Muscle of arm (tissue), 12 donors: Measurements from ENCODE around the gene CCDC74B. TPM values are rescaled to one million over a fixed set of nuclear protein-coding genes. Genes with fewer than 3 reads are reported as not detected.
"Not testable (repeated sequence)": the region's sequence is repeated elsewhere in the genome, so short reads cannot be mapped to it uniquely, and the experiment has no call there.

ENCODE experiments used
- DNase-seq: peaks from one replicate; pipeline ENCODE4 v3.0.0-alpha.2; 2013
- polyA plus RNA-seq, 12 donors: library from polyadenylated mRNA; unstranded; fragments of 120-200 nt; gene quantifications; one replicate each; pipeline ENCODE4 v1.2.1, GENCODE V29; 2013; ENCODE audit not compliant: insufficient read length in 12 of 12

Gene CCDC74B
- polyA plus RNA-seq, 12 donors, result 0.45 to 5.2 (median 1.2) TPM; not detected in 2

DNA sequence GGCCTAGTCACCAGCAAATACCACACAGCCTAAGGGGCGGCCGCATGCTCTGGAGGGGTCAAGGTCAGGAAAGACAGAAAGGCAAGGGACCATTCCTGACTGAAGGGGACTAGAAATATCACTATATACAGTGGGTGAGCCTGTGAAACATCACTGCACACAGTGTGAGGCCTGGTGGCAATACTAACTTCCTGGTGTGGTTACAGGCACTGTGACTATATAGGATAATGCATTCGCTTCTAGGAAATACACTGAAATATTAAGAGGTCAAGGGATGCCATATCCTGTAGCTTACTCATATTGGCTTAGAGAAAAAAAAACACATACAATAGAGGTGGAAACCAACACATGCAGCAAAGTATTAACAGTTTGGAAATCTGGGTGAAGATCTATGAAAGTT is 24.3 kb upstream of the CCDC74B start:
- DNase-seq, result not testable (repeated sequence)

DNA sequence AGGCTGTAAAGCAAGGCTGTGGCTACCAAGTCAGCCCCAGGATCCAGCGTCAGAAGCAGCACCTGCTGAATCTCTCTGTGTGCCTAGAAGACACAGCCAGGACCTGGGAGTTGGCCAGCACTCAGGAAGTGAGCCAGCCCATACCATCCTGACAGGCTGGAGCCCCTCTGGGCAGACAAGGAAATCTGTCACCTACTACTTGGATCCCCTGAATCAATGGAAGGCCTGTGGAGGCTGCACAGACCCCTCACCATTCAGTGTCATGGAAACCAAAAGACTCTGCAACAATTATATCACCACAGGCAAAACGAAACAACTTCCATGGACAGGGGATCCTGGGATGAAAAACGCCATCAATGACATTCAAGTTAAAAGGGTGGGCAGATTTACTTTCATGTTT is 21.7 kb upstream of the CCDC74B start:
- not testable (repeated sequence) for DNase-seq

DNA sequence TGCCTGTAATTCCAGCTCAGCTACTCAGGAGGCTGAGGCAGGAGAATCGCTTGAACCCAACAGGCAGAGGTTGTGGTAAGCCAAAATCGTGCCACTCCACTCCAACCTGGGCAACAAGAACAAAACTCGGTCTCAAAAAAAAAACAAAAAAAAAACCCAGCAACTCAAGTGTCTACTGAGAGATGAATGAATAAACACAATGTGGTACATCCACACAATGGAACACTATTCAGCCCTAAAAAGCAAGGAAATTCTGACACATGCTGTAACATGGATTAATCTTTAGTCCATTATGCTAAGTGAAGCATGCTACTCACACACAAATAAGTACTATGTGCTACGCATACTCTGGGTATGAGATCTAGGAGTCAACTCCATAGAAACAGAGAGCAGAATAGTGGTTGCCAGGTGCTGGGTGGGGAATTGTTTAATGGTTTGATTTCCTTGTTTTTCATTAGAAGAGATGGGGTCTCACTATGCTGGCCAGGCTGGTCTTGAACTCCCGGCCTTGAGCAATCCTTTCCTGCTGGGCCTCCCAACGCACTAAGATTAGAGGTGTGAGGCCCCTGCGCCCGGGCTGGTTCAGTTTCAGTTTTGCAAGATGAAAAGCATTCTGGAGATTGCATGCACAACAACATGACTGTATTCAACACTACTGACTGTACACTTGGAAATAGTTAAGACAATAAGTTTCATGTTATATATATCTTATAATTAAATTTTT is 20.5 kb upstream of the CCDC74B start:
- no peak for DNase-seq

DNA sequence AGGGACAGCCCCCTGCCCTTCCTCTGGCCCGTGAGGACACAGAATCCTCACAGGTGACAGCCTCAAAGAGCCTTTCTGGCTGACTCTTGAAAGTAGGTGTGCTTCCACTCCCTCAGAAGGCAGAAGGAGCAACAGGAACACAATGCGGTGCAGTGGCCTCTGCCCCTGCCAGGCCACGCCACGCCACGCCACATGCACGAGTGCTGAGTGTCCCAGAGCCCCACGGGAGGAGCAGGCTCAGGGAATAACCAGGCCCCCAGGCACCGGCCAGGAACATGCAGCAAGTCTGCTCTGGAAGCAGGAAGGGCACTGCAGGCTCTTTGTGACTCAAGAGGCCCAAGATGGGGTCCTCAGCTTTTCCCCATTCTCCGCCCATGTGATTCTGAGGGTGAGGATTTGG is 18.1 kb upstream of the CCDC74B start:
- no peak for DNase-seq

DNA sequence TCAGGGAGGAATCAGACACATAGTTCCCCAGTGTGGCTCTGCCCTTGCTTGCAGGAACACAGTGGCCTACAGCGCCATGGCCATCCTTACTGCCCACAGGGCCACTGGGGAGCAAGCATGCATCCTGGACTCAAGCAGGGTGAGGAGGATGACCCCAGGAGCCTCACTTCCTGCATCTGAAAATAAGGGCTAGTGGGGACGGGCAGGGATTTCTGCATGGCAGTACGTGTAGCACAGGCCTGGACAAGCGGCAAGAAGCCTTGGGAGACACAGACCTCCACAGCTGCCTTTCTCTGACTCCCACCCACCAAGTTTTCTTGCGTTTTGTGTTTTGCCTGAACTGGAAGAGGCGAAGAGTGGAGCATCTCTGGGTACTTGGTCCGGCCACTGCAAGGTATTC is 17.6 kb upstream of the CCDC74B start:
- not testable (repeated sequence) for DNase-seq

DNA sequence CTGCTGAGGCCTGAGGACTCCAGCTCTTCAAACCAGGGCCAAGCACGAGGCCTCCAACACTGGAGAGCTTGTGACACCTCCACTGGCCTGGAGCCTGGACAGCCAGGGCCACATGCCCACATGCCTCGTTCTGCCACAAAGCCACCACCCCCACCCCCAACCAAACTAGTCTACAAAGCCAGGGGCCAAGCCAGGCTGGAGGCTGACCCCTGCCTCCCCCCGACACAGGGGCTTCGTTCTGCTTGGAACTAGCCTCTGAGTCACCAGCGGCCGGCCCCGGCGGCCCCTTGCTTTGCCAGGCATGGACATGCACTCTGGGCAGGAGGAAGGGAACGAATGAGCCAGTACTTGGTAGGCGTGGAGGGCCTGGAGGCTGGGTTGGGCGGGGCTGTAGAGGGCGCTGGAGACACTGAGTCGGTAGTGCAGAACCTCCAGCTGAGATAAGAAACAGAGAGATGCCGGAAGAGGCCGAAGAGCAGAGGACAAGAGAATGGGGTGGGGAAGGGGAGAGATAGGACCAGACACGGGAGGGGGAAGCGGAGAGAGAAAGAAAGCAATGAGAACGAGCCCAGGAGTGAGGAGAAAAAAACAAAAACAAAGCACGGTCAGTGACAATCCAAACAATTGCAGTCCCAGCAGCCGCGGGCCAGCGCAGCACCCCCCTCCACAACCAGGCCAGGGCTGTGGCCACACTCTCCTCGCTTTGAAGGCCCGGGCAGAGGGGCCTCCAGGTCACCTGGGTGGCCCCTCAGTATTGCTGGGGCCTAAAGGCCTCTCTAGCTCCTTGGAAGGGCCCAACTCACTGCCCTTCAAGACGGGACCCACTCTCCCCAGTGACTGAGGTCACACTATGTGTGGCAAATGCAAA is 16.2 kb upstream of the CCDC74B start:
- not testable (repeated sequence) for DNase-seq

DNA sequence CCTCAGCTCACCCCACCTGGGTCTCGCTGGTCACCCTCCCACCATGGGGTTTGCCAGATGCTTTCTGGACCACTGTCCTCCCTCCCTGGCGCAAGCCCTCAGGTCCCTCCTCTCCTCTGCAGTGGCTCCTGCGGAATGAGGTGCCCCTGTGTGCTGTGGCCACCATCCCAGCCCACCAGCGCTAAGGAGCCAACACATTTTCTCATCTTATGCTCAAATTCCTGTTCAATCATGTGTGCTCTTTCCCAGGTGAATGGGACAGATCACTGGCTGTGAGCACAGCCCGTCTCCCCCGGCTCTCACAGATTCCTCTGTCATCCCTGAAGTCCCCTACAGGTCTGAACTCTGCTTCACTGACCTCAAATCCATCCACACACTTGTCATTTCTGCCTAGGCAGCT is 15.2 kb upstream of the CCDC74B start:
- DNase-seq, result no peak

DNA sequence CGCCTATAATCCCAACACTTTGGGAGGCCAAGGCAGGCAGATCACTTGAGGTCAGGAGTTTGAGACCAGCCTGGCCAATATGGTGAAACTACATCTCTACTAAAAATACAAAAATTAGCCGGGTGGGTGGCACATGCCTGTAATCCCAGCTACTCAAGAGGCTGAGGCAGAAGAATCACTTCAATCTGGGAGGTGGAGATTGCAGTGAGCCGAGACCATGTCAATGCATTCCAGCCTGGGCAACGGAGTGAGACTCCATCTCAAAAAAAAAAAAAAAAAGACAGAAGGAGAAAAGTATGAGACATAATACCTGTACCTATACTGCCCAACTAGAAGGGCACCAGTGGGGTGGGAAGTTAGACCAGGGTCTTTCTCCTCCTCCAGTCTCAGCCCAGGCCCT is 14.5 kb upstream of the CCDC74B start:
- DNase-seq, result not testable (repeated sequence)

DNA sequence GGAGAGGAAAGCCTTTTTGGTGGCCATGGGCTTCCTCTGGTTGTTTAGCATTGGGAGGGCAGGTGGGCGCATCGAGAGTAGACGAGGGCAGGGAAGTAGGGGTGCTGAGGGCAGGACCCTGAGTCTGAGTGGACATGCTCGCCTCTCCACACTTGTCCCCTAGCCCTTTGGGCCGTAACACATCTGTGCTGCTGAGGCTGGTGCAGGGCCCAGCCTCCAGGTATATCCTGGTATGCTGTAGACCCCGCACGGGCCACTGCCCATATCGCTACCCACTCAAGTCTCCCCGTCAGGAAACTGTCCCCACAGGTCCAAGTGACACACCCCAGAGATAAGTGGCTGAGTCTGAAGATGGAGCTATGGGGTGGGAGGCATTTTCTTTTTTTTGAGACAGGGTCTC is 13.7 kb upstream of the CCDC74B start:
- no peak for DNase-seq

DNA sequence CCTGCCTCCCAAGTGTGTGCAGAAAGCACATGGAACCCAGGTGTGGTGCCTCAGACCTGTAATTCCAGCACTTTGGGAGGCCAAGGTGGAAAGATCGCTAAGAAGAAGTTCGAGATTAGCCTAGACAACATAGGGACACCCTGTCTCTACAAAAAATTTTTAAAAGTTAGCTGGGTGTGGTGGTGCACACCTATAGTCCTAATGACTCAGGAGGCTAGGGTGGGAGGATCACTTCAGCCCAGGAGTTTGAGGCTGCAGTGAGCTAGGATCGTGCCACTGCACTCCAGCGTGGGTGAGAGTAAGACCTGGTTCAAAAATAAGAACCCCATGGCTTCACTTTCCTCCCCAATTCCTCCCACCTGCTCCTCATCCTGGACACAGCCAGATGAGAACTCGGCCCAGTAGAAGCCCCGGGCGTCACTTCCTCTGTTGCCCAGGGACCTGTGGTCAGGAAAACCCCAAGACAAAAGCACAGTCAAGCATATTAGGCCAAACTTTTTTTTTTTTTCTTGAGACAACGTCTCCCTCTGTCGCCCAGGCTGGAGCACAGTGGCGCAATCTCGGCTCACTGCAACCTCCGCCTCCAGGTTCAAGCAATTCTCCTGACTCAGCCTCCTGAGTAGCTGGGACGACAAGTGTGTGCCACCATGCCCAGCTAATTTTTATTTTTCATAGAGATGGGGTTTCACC is 13.1 kb upstream of the CCDC74B start:
- DNase-seq, result not testable (repeated sequence)

DNA sequence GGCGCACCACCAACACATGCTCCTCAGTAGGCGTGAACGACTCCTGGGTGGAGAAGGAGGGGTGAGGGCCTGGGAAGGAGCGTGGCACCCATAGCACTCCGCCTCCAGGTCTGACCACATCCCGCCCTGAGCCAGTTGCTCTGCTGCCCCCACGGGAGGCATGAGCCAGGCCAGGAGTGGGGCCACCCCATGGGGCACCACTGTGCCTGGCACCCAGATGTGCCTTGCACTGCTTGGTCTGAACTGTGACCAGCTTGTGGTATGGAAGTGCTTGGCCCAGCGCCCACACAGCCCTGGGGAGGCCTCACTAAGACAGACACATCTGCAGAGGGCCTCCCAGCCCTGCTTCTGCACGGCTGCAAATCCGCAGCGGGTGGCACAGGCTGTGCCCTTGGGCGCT is 12.4 kb upstream of the CCDC74B start:
- not testable (repeated sequence) for DNase-seq

DNA sequence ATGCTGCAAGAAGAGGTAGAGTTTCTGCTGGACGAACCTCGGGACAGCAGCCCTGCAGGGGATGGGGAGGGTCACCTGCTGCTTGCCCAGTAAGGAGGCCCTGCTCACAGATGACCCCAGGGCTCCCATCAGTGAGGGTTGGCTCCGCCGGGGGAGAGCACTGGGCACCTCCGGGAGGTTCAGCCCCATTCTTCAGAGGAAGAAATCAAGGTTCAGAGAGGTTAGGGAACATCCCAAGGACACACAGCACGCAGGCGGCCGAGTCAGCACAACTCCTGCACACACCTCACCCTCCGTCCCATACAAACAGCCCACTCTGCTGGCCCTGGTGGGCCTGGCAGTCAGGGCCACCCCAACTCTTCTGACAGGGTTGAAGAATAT is 11.7 kb upstream of the CCDC74B start:
- DNase-seq, result no peak

DNA sequence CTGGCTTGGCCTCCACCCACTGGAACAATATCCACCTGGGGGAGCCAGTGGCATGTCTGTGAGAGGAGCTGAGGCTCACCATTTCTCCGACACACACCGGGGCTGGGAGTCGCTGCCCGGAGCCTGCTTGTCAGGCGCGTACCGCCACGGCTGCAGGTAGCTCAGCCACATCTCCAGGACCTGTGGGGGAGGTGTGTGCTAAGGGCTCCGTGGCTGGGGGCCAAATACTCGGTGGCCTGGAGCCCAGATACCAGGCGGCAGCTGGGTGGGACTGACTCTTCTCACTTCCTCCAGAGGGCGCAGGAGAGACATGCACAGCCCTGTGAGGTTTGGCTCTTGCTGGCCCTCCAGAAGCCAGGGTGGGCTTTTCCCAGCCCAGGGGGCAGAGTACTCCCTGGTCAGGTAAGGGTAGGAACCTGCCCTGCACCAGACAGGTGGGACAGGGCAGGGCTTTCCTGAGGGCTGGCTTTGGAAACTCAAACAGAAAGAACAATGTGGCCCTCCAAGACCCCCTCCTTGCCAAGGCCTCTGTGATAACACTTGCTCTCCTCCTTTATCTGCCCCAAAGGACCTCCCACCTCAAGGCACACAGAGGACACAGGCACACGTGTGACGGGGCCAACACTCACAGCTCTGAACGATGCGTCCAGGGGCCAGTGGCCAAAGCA is 11.2 kb upstream of the CCDC74B start:
- not testable (repeated sequence) for DNase-seq

DNA sequence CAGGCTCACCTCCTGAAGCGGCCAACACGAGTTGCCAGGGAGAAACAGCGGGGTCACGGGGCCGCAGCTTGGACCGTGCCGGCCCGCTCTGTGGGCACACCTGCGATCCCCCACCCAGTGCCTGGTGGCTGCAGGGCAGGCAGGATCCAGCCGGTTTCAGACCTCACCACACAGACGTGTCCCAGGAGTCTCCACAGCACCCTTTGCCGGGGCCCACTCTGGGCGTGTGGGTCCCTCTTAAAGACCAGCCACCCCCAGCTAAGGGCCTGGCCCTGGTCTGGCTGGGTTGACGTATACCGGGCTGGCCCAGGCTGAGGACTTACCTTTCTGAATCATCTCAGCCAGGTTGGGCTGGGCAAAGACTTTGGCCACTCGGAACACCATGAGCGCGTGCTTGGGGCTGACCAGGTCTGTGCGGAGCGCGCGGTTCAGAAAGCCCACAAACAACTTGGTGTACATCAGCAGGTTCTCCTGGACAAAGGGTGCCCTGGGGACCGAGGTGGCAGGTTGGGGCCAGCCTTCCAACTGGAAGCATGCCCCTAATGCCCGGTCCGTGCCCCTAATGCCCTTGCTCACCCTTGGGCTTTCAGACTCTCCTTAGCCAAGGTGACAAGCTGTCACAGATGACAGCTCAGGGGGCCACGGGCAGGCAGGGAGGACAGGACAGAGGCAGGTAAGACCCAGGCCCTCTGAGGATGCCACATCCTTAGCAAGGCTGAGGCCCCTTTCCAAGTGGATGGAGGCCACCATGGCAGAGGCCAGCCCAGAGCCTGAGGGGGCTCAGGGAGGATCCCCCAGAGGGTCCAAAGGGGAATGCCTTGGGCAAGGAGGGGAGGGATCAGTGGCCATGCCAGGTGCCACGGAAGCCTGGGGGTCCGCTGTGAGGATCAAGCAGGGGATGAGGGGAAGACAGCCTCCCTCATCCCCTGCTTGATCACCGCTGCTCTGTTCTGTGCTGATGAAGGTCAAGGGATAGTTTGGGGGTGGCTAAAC is 10.2 kb upstream of the CCDC74B start:
- no peak for DNase-seq

DNA sequence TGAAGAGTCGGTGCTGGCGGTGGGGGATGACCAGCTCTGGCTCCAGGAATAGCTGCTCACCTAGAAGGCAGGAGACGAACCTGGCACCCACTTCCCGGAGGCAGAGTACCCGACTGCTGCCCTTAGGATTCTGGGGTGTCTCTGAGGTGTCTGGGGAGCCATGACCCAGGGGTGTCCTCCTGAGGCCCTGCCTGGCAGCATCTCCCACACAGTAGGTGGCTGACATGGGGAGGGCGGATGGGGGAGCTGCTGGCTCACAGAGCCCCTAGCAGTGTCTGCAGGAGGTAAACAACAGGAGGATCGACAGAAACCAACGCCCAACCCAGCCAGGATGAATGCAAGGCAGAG is 9.5 kb upstream of the CCDC74B start:
- DNase-seq, result not testable (repeated sequence)

DNA sequence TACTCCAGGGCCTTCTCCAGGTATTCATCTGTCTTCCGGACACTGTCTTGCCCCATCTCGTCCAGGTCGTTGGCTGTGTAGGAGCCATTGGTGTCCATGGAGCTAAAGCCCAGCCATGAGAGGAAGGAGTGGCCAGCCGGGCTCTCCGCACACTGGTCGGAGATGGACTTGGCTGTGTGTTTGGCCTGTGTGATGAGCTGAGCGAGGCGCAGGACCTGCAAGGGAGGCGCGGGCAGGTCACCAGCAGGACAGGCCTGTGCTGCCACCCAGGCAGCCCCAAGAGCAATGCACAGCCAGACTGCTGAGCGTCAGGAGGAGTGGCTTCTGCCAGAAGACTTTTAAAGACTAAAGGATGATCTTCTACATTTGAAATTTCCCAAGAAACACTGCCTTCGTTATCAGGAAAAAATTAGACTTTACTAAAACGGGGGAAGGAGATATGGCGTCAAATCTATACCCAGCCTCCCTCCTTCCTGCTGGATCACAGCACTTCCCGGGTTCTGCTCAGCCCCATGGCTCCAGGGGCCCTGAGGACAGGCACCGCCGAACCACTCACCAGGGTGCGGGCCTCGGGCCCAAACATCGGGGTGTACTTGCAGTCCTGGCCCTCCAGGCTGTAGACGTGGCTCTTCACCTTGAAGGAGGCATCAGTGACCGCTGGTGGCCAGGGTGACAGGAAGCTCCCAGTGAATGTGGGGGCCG is 9.0 kb upstream of the CCDC74B start:
- not testable (repeated sequence) for DNase-seq

DNA sequence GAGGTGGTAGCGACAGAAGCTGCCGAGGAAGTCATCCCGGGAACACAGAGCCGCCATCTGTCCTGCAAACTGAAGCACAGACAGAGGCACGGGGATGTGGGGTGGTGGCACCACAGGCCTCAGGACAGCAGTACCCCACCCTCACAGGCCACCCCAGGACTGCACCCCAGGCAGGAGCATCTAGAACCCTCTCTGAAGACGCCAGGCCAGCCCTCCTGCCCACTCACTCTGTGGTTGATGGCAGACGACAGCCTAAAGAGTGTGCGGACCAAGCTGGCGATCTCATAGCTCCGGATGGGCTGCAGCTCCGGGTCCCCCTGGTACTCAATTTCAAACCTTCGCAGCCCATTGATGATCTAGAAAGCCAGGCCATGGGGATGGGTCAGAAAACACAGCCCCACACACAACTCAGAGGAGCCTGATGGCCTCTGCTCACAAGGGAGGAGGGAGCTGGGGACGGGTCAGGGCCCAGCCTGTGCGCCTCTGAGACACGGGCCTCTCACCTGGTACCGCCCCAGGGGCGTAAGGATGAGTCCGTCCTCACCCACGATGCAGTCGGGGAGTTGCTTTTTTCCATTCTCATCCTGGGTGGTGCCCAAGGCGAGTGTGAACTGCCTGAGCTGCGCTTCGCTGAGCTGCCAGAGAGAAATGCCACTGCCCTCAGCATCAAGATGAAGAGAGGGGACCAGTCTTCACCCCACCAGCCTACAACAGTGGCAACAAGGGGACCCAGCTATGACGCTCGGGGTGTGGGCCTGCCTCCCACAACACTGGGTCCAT is 8.1 kb upstream of the CCDC74B start:
- DNase-seq, result no peak

DNA sequence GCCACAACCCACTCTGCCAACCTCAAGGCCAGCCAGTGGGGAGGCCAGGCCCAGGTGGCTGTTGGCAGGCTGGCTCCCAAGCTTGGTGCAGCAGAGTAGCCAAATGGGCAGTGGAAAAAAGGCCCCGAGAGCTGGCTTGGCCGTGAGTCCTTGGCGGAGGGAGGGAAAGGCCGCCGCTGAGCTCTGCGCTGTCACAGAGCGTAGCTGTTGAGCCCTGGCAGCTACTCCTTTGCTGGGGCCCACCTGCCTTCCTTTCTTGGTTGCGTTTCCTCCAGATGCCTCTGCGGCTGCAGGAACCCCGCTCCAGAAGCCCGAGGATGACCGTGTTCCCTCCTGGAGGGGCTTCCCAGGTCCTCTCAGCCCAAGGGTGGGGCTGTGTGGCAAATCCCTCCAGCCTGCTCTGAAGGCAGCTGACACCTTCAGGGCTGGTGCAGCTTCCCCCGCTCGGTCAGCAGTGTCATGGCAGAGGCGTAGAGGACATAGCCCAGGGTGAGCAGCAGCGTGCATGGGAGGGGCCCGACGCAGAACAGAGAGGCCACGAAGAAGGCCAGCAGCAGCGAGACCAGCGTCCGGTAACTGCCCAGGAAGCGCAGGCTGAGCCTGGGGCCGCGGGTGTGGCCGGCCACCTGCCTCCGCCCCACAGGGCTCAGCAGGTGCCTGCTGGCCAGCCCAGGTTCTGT is 7.4 kb upstream of the CCDC74B start:
- not testable (repeated sequence) for DNase-seq

DNA sequence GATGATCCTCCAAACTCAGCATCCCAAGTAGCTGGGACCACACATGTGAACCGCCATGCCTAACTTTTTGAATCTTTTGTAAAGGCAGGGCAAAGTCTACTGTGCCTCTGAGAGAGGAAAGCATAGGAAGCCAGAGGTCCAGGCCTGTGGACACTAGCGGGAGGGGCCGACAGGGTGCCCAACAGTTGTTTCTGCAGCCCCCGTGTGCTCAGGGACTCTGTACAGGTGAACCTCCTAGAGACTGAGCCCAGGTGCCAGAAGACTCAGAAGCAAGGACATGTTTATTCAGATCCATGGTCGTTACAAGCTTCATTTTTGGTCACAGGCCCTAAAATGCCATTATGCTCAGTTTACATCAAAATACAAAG is 6.2 kb upstream of the CCDC74B start:
- not testable (repeated sequence) for DNase-seq
